Activated T-helper 17 cell treated with anti-CD3 and anti-CD28 coated beads, Interleukin-2, amount 50 U/mL, for 72 hours (primary cell): ENCODE data around the gene KIAA1217. TPM values are rescaled to one million over a fixed set of nuclear protein-coding genes. Genes with fewer than 3 reads are reported as not detected.

Experiments
- ATAC-seq: fragments of 150-1000 bp; cut with Tn5 transposase; replicated peaks from 2 replicates; pipeline ENCODE4 v1.10.0; 2021; ENCODE audit warnings: mild to moderate bottlenecking, moderate library complexity
- H3K27ac Mint-ChIP-seq: one replicate; pipeline ENCODE4 v1.8.0; 2022; ENCODE audit warnings: mixed read lengths
- H3K27me3 Mint-ChIP-seq: one replicate; pipeline ENCODE4 v1.8.0; 2022; ENCODE audit warnings: mixed read lengths
- H3K36me3 Mint-ChIP-seq: one replicate; pipeline ENCODE4 v1.8.0; 2022; ENCODE audit warnings: low read depth, mild to moderate bottlenecking, mixed read lengths
- H3K4me1 Mint-ChIP-seq: one replicate; pipeline ENCODE4 v1.8.0; 2022; ENCODE audit warnings: mixed read lengths
- H3K4me3 Mint-ChIP-seq: one replicate; pipeline ENCODE4 v1.8.0; 2022; ENCODE audit warnings: mild to moderate bottlenecking, mixed read lengths
- H3K9me3 Mint-ChIP-seq: one replicate; pipeline ENCODE4 v1.8.0; 2022; ENCODE audit warnings: mixed read lengths
- total RNA-seq, 2 donors: library from RNA; stranded (reverse); gene quantifications; one replicate each; pipeline ENCODE4 v1.2.3, GENCODE V29; 2022

Gene KIAA1217
- total RNA-seq, 2 donors from 2014 or later: 2.1 to 2.6 TPM

- Mint-ChIP-seq H3K9me3 (no peaks in the 10 kb centered on the region), H3K4me1 (peaks cover 5% of the 10 kb centered on the region), H3K27me3 (peaks cover 8% of the 10 kb centered on the region), H3K36me3 (no peaks in the 10 kb centered on the region), H3K27ac (no peak overlapping the region), H3K4me3 (no peak overlapping the region)
- no peak for ATAC-seq
These were observed 345.1 kb downstream of the KIAA1217 start for GRCh38 chr10:24554036-24554435.

GRCh38 chr10:24556126-24556749 is 347.3 kb downstream of the KIAA1217 start:
- peaks cover 8% of the 10 kb centered on the region for H3K27me3 Mint-ChIP-seq
- peaks cover 5% of the 10 kb centered on the region for H3K4me1 Mint-ChIP-seq
- no peaks in the 10 kb centered on the region for H3K36me3 Mint-ChIP-seq
- no peaks in the 10 kb centered on the region for H3K9me3 Mint-ChIP-seq
- ATAC-seq: no peak
- H3K4me3 Mint-ChIP-seq: no peak overlapping the region
- no peak overlapping the region for H3K27ac Mint-ChIP-seq

GRCh38 chr10:24556750-24557742 is 348.1 kb downstream of the KIAA1217 start:
- no peaks in the 10 kb centered on the region for H3K36me3 Mint-ChIP-seq
- H3K9me3 Mint-ChIP-seq: no peaks in the 10 kb centered on the region
- H3K4me1 Mint-ChIP-seq: peaks cover 5% of the 10 kb centered on the region
- H3K4me3 Mint-ChIP-seq: no peak overlapping the region
- peaks cover 8% of the 10 kb centered on the region for H3K27me3 Mint-ChIP-seq
- ATAC-seq: no peak
- H3K27ac Mint-ChIP-seq: no peak overlapping the region

GRCh38 chr10:24561453-24561852 is 352.5 kb downstream of the KIAA1217 start:
- H3K27ac Mint-ChIP-seq: no peak overlapping the region
- peaks cover 9% of the 10 kb centered on the region for H3K27me3 Mint-ChIP-seq
- ATAC-seq: no peak

GRCh38 chr10:24568042-24568441 is 359.1 kb downstream of the KIAA1217 start:
- Mint-ChIP-seq H3K27ac (no peak overlapping the region), H3K27me3 (peaks cover 32% of the 10 kb centered on the region), H3K4me3 (no peak overlapping the region), H3K4me1 (peaks cover 4% of the 10 kb centered on the region), H3K36me3 (no peaks in the 10 kb centered on the region), H3K9me3 (no peaks in the 10 kb centered on the region)
- ATAC-seq: no peak

More at GRCh38 chr10:24561453-24561852, 352.5 kb downstream of the KIAA1217 start:
- H3K9me3 Mint-ChIP-seq: no peaks in the 10 kb centered on the region
- peaks cover 5% of the 10 kb centered on the region for H3K4me1 Mint-ChIP-seq
- H3K4me3 Mint-ChIP-seq: no peak overlapping the region
- H3K36me3 Mint-ChIP-seq: no peaks in the 10 kb centered on the region

- no peaks in the 10 kb centered on the region for H3K36me3 Mint-ChIP-seq
- H3K9me3 Mint-ChIP-seq: no peaks in the 10 kb centered on the region
- no peak overlapping the region for H3K27ac Mint-ChIP-seq
- H3K27me3 Mint-ChIP-seq: peaks cover 31% of the 10 kb centered on the region
- ATAC-seq: no peak
- peaks cover 4% of the 10 kb centered on the region for H3K4me1 Mint-ChIP-seq
- H3K4me3 Mint-ChIP-seq: no peak overlapping the region
These were observed 360.4 kb downstream of the KIAA1217 start for GRCh38 chr10:24569330-24569796.

- H3K9me3 Mint-ChIP-seq: no peaks in the 10 kb centered on the region
- H3K36me3 Mint-ChIP-seq: no peaks in the 10 kb centered on the region
- ATAC-seq: no peak
- peaks cover 4% of the 10 kb centered on the region for H3K4me1 Mint-ChIP-seq
- H3K27ac Mint-ChIP-seq: no peak overlapping the region
- H3K27me3 Mint-ChIP-seq: peaks cover 33% of the 10 kb centered on the region
- H3K4me3 Mint-ChIP-seq: no peak overlapping the region
These were observed 361.1 kb downstream of the KIAA1217 start for GRCh38 chr10:24569828-24570657.

GRCh38 chr10:24570658-24571426 is 361.9 kb downstream of the KIAA1217 start:
- Mint-ChIP-seq H3K36me3 (no peaks in the 10 kb centered on the region), H3K27me3 (peaks cover 33% of the 10 kb centered on the region), H3K4me3 (no peak overlapping the region), H3K9me3 (no peaks in the 10 kb centered on the region), H3K27ac (no peak overlapping the region), H3K4me1 (peaks cover 4% of the 10 kb centered on the region)
- ATAC-seq: no peak

GRCh38 chr10:24571870-24572450 is 363.0 kb downstream of the KIAA1217 start:
- H3K36me3 Mint-ChIP-seq: no peaks in the 10 kb centered on the region
- peaks cover 33% of the 10 kb centered on the region for H3K27me3 Mint-ChIP-seq
- H3K27ac Mint-ChIP-seq: no peak overlapping the region
- no peak for ATAC-seq
- H3K4me1 Mint-ChIP-seq: peaks cover 4% of the 10 kb centered on the region
- H3K4me3 Mint-ChIP-seq: no peak overlapping the region
- H3K9me3 Mint-ChIP-seq: no peaks in the 10 kb centered on the region

GRCh38 chr10:24574161-24574560 is 365.2 kb downstream of the KIAA1217 start:
- no peaks in the 10 kb centered on the region for H3K9me3 Mint-ChIP-seq
- no peak for ATAC-seq
- H3K36me3 Mint-ChIP-seq: no peaks in the 10 kb centered on the region
- no peak overlapping the region for H3K27ac Mint-ChIP-seq
- H3K27me3 Mint-ChIP-seq: peaks cover 29% of the 10 kb centered on the region
- no peak overlapping the region for H3K4me3 Mint-ChIP-seq
- H3K4me1 Mint-ChIP-seq: peaks cover 4% of the 10 kb centered on the region

- Mint-ChIP-seq H3K4me1 (peaks cover 4% of the 10 kb centered on the region), H3K4me3 (no peak overlapping the region), H3K27ac (no peak overlapping the region), H3K27me3 (peaks cover 29% of the 10 kb centered on the region), H3K36me3 (no peaks in the 10 kb centered on the region), H3K9me3 (no peaks in the 10 kb centered on the region)
- no peak for ATAC-seq
These were observed 365.7 kb downstream of the KIAA1217 start for GRCh38 chr10:24574578-24575155.

GRCh38 chr10:24575481-24576002 is 366.6 kb downstream of the KIAA1217 start:
- no peaks in the 10 kb centered on the region for H3K36me3 Mint-ChIP-seq
- no peak for ATAC-seq
- no peak overlapping the region for H3K4me3 Mint-ChIP-seq
- H3K27me3 Mint-ChIP-seq: peaks cover 24% of the 10 kb centered on the region
- no peak overlapping the region for H3K27ac Mint-ChIP-seq
- peaks cover 4% of the 10 kb centered on the region for H3K4me1 Mint-ChIP-seq
- H3K9me3 Mint-ChIP-seq: no peaks in the 10 kb centered on the region

- Mint-ChIP-seq H3K36me3 (peaks cover 4% of the 10 kb centered on the region), H3K27ac (no peak overlapping the region), H3K9me3 (no peaks in the 10 kb centered on the region), H3K4me3 (no peak overlapping the region), H3K27me3 (peaks cover 10% of the 10 kb centered on the region), H3K4me1 (no peaks in the 10 kb centered on the region)
- no peak for ATAC-seq
These were observed 370.5 kb downstream of the KIAA1217 start for GRCh38 chr10:24579448-24579847.
